Measurements from ENCODE around the gene OPCML. TPM values are rescaled to one million over a fixed set of nuclear protein-coding genes. Genes with fewer than 3 reads are reported as not detected.

The OPCML gene
- total and polyA plus RNA-seq, 2 of the 13 experiments (the other 11 are each of a cell fraction or from before 2014, with no cell fraction given): not detected

DNA sequence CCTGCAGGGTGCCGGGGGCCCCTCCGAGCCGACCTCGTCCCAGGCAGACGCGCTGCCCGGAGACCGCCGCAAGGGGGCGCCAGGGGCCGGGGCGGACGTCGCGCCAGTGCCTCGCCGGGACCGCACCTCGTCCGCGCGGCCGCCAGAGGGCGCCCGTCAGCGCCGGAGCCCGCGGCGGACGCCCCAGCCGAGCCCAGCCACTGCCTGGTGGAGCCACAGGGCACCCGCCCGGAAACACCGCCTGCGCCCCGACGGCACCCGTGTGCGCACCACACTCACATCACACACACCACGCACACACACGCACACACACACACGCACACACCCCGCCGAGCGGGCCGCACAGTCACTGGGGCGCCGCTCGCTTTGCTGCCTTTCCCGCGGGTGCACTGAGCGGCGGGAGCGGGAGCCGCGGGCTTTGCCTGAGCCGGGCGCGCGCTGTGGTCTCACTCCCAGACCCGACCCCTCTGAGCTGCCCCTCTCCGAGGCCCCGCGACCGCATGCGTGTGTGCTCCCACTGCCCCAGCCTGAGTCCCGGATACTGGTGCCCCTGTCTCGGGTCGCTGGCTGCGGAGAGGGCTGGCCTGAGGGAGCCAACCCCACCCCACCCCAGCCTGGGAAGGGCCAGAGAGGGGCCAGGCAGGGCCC lies 449.3 kb downstream of the OPCML start (continued):
- TF ChIP-seq, protein P1, sequence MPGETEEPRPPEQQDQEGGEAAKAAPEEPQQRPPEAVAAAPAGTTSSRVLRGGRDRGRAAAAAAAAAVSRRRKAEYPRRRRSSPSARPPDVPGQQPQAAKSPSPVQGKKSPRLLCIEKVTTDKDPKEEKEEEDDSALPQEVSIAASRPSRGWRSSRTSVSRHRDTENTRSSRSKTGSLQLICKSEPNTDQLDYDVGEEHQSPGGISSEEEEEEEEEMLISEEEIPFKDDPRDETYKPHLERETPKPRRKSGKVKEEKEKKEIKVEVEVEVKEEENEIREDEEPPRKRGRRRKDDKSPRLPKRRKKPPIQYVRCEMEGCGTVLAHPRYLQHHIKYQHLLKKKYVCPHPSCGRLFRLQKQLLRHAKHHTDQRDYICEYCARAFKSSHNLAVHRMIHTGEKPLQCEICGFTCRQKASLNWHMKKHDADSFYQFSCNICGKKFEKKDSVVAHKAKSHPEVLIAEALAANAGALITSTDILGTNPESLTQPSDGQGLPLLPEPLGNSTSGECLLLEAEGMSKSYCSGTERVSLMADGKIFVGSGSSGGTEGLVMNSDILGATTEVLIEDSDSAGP (CRISPR knock-in tag; IDR thresholded peaks at IDR 0.05; ENCODE audit: borderline replicate concordance): peak; percentile 17; the same call in 1 of the 2 replicates
- TF ChIP-seq, protein P2, sequence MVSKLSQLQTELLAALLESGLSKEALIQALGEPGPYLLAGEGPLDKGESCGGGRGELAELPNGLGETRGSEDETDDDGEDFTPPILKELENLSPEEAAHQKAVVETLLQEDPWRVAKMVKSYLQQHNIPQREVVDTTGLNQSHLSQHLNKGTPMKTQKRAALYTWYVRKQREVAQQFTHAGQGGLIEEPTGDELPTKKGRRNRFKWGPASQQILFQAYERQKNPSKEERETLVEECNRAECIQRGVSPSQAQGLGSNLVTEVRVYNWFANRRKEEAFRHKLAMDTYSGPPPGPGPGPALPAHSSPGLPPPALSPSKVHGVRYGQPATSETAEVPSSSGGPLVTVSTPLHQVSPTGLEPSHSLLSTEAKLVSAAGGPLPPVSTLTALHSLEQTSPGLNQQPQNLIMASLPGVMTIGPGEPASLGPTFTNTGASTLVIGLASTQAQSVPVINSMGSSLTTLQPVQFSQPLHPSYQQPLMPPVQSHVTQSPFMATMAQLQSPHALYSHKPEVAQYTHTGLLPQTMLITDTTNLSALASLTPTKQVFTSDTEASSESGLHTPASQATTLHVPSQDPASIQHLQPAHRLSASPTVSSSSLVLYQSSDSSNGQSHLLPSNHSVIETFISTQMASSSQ (IDR thresholded peaks at IDR 0.05; ENCODE audit: low read depth): no peak
- TF ChIP-seq, protein P2 (CRISPR knock-in tag; IDR thresholded peaks at IDR 0.05; ENCODE audit: borderline replicate concordance): peak; percentile 32; the same call in 1 of the 2 replicates
- TF ChIP-seq KLF9 (CRISPR knock-in tag; IDR thresholded peaks at IDR 0.05; ENCODE audit: low read depth): no peak
- TF ChIP-seq STAG1 (CRISPR knock-in tag; IDR thresholded peaks at IDR 0.05): peak; percentile 35; the same call in 1 of the 2 replicates
- peak; percentile 22 for TF ChIP-seq YY1 (IDR thresholded peaks at IDR 0.05; ENCODE audit: insufficient read depth, insufficient replicate concordance, low read depth, low read length)
- TF ChIP-seq, protein P3, sequence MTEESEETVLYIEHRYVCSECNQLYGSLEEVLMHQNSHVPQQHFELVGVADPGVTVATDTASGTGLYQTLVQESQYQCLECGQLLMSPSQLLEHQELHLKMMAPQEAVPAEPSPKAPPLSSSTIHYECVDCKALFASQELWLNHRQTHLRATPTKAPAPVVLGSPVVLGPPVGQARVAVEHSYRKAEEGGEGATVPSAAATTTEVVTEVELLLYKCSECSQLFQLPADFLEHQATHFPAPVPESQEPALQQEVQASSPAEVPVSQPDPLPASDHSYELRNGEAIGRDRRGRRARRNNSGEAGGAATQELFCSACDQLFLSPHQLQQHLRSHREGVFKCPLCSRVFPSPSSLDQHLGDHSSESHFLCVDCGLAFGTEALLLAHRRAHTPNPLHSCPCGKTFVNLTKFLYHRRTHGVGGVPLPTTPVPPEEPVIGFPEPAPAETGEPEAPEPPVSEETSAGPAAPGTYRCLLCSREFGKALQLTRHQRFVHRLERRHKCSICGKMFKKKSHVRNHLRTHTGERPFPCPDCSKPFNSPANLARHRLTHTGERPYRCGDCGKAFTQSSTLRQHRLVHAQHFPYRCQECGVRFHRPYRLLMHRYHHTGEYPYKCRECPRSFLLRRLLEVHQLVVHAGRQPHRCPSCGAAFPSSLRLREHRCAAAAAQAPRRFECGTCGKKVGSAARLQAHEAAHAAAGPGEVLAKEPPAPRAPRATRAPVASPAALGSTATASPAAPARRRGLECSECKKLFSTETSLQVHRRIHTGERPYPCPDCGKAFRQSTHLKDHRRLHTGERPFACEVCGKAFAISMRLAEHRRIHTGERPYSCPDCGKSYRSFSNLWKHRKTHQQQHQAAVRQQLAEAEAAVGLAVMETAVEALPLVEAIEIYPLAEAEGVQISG (CRISPR knock-in tag; IDR thresholded peaks at IDR 0.05): peak; percentile 60
- TF ChIP-seq ZMYM4 (CRISPR knock-in tag; IDR thresholded peaks at IDR 0.05): 0 out of 2 replicates have a peak, but pooled peaks have one; percentile 30
- TF ChIP-seq ARNT2 (CRISPR knock-in tag; IDR thresholded peaks at IDR 0.05; ENCODE audit: low read depth): 0 out of 2 replicates have a peak, but pooled peaks have one; percentile 28
- TF ChIP-seq ZNF329 (CRISPR knock-in tag; IDR thresholded peaks at IDR 0.05; ENCODE audit: low read depth): 0 out of 2 replicates have a peak, but pooled peaks have one; percentile 29
- TF ChIP-seq GABPA (IDR thresholded peaks at IDR 0.05; ENCODE audit: low read depth, low read length): 0 out of 2 replicates have a peak, but pooled peaks have one; percentile 37
- TF ChIP-seq GABPA (CRISPR knock-in tag; IDR thresholded peaks at IDR 0.05; ENCODE audit: low read depth): no peak
- no peak for TF ChIP-seq RBM22 (optimal IDR thresholded peaks at IDR 0.05; ENCODE audit: low read length)
- TF ChIP-seq ZNF354B (CRISPR knock-in tag; IDR thresholded peaks at IDR 0.05): no peak
- TF ChIP-seq, protein P4, sequence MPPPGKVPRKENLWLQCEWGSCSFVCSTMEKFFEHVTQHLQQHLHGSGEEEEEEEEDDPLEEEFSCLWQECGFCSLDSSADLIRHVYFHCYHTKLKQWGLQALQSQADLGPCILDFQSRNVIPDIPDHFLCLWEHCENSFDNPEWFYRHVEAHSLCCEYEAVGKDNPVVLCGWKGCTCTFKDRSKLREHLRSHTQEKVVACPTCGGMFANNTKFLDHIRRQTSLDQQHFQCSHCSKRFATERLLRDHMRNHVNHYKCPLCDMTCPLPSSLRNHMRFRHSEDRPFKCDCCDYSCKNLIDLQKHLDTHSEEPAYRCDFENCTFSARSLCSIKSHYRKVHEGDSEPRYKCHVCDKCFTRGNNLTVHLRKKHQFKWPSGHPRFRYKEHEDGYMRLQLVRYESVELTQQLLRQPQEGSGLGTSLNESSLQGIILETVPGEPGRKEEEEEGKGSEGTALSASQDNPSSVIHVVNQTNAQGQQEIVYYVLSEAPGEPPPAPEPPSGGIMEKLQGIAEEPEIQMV (CRISPR knock-in tag; IDR thresholded peaks at IDR 0.05; ENCODE audit: low read depth): peak; percentile 56; the same call in 1 of the 2 replicates
- peak; percentile 40 for TF ChIP-seq SKI (IDR thresholded peaks at IDR 0.05; ENCODE audit: partially characterized antibody)
- peak; percentile 93 for TF ChIP-seq RAD21 (CRISPR knock-in tag; IDR thresholded peaks at IDR 0.05)

All from HepG2 (cell line).